ENCODE results near the gene HERPUD2.

HERPUD2 gene

GRCh38 chr7:35694784-35695472, at the start of gene HERPUD2:
TSS of gene HERPUD2 (minus strand) at chr7:35695135. CDS start at chr7:35694330, 805 bp downstream.
- peak; percentile 93 for DNase-seq

GRCh38 chr7:35738889-35739288, 44.0 kb upstream of the HERPUD2 start:
- no peak for DNase-seq

GRCh38 chr7:35736725-35737124, 41.8 kb upstream of the HERPUD2 start:
- DNase-seq = no peak

- DNase-seq = no peak
Measured at GRCh38 chr7:35735396-35735795, 40.5 kb upstream of the HERPUD2 start.

- DNase-seq = no peak
Measured at GRCh38 chr7:35734001-35734483, 39.1 kb upstream of the HERPUD2 start.

- DNase-seq = no peak
Measured at GRCh38 chr7:35731349-35731748, 36.4 kb upstream of the HERPUD2 start.

- peak; percentile 54 for DNase-seq
Measured at GRCh38 chr7:35729061-35729783, 34.3 kb upstream of the HERPUD2 start.

- DNase-seq = no peak
Measured at GRCh38 chr7:35728412-35729060, 33.6 kb upstream of the HERPUD2 start.

GRCh38 chr7:35727571-35727970, 32.6 kb upstream of the HERPUD2 start:
- peak; percentile 30 for DNase-seq

GRCh38 chr7:35726654-35727053, 31.7 kb upstream of the HERPUD2 start:
- no peak for DNase-seq

GRCh38 chr7:35725280-35725680, 30.3 kb upstream of the HERPUD2 start:
- DNase-seq = peak; percentile 47

GRCh38 chr7:35723011-35723410, 28.1 kb upstream of the HERPUD2 start:
- DNase-seq = no peak

- DNase-seq = no peak
Measured at GRCh38 chr7:35722054-35722849, 27.3 kb upstream of the HERPUD2 start.

- no peak for DNase-seq
Measured at GRCh38 chr7:35721288-35721687, 26.4 kb upstream of the HERPUD2 start.

GRCh38 chr7:35720849-35721248, 25.9 kb upstream of the HERPUD2 start:
- DNase-seq = no peak

- DNase-seq = no peak
Measured at GRCh38 chr7:35720032-35720431, 25.1 kb upstream of the HERPUD2 start.

GRCh38 chr7:35718047-35718446, 23.1 kb upstream of the HERPUD2 start:
- DNase-seq = no peak

- DNase-seq = no peak
Measured at GRCh38 chr7:35717516-35717915, 22.6 kb upstream of the HERPUD2 start.

- no peak for DNase-seq
Measured at GRCh38 chr7:35717013-35717412, 22.1 kb upstream of the HERPUD2 start.

GRCh38 chr7:35716038-35716803, 21.3 kb upstream of the HERPUD2 start:
- DNase-seq = no peak

GRCh38 chr7:35714862-35715261, 19.9 kb upstream of the HERPUD2 start:
- no peak for DNase-seq

- no peak for DNase-seq
Measured at GRCh38 chr7:35714407-35714806, 19.5 kb upstream of the HERPUD2 start.
